Nephron (organoid): ENCODE measurements around the gene SRP19.

ENCODE experiments used
- H3K27ac Mint-ChIP-seq, 3 experiments: 2 replicates each; pipeline ENCODE4 v1.8.0; 2020; ENCODE audit warnings: mixed read lengths in 3 of 3, mild to moderate bottlenecking in 2 of 3, moderate library complexity in 1 of 3
- H3K27me3 Mint-ChIP-seq: 2 replicates; pipeline ENCODE4 v1.8.0; 2021; ENCODE audit warnings: low read depth, mild to moderate bottlenecking, moderate library complexity, mixed read lengths
- H3K36me3 Mint-ChIP-seq: 2 replicates; pipeline ENCODE4 v1.8.0; 2020; ENCODE audit warnings: low read depth, mixed read lengths
- H3K4me1 Mint-ChIP-seq: 2 replicates; pipeline ENCODE4 v1.8.0; 2020; ENCODE audit warnings: mixed read lengths
- H3K4me3 Mint-ChIP-seq, 3 experiments: 2 replicates each; pipeline ENCODE4 v1.8.0; 2020; ENCODE audit warnings: mild to moderate bottlenecking in 3 of 3, mixed read lengths in 3 of 3, moderate library complexity in 2 of 3
- H3K9me3 Mint-ChIP-seq: 2 replicates; pipeline ENCODE4 v1.8.0; 2020; ENCODE audit warnings: mixed read lengths
- CTCF ChIP-seq, 3 experiments: fragments of 200-600 bp; sonication (generic); IDR thresholded peaks; one replicate each; pipeline ENCODE4 v1.5.0; 2021; ENCODE audit warnings: antibody characterized with exemption in 3 of 3; ENCODE audit not compliant: unreplicated experiment in 3 of 3

The SRP19 gene

GRCh38 chr5:112870966-112871365 is 9.9 kb downstream of the SRP19 start:
- no peak overlapping the region for H3K27ac Mint-ChIP-seq
- no peaks in the 10 kb centered on the region for H3K9me3 Mint-ChIP-seq
- no peaks in the 10 kb centered on the region for H3K27me3 Mint-ChIP-seq

GRCh38 chr5:112876362-112876761 is 15.3 kb downstream of the SRP19 start:
- no peak for TF ChIP-seq CTCF (IDR thresholded peaks at IDR 0.05; ENCODE audit: unreplicated experiment in 3 of 3)
- H3K4me1 Mint-ChIP-seq, result no peaks in the 10 kb centered on the region
- H3K4me3 Mint-ChIP-seq, result no peak overlapping the region
- H3K36me3 Mint-ChIP-seq, result peaks cover 36% of the 10 kb centered on the region
- no peak overlapping the region for H3K27ac Mint-ChIP-seq
- no peaks in the 10 kb centered on the region for H3K9me3 Mint-ChIP-seq
- H3K27me3 Mint-ChIP-seq, result no peaks in the 10 kb centered on the region

More at GRCh38 chr5:112870966-112871365, 9.9 kb downstream of the SRP19 start:
- peaks cover 50% of the 10 kb centered on the region for H3K36me3 Mint-ChIP-seq
- H3K4me1 Mint-ChIP-seq, result no peaks in the 10 kb centered on the region
- TF ChIP-seq CTCF (IDR thresholded peaks at IDR 0.05; ENCODE audit: unreplicated experiment in 3 of 3), result no peak
- H3K4me3 Mint-ChIP-seq, result no peak overlapping the region

- no peaks in the 10 kb centered on the region for H3K4me1 Mint-ChIP-seq
- no peaks in the 10 kb centered on the region for H3K27me3 Mint-ChIP-seq
- TF ChIP-seq CTCF (IDR thresholded peaks at IDR 0.05; ENCODE audit: unreplicated experiment in 3 of 3), result no peak
- H3K9me3 Mint-ChIP-seq, result no peaks in the 10 kb centered on the region
- H3K4me3 Mint-ChIP-seq, result no peak overlapping the region
- peaks cover 33% of the 10 kb centered on the region for H3K36me3 Mint-ChIP-seq
- no peak overlapping the region for H3K27ac Mint-ChIP-seq
These were observed 17.0 kb downstream of the SRP19 start for GRCh38 chr5:112878101-112878500.

- H3K4me1 Mint-ChIP-seq, result no peaks in the 10 kb centered on the region
- TF ChIP-seq CTCF (IDR thresholded peaks at IDR 0.05; ENCODE audit: unreplicated experiment in 3 of 3), result no peak
- no peaks in the 10 kb centered on the region for H3K27me3 Mint-ChIP-seq
- H3K36me3 Mint-ChIP-seq, result peaks cover 33% of the 10 kb centered on the region
- no peak overlapping the region for H3K4me3 Mint-ChIP-seq
- H3K9me3 Mint-ChIP-seq, result no peaks in the 10 kb centered on the region
- H3K27ac Mint-ChIP-seq, result no peak overlapping the region
These were observed 17.7 kb downstream of the SRP19 start for GRCh38 chr5:112878760-112879159.

- Mint-ChIP-seq H3K9me3 (no peaks in the 10 kb centered on the region), H3K27me3 (no peaks in the 10 kb centered on the region), H3K36me3 (peaks cover 34% of the 10 kb centered on the region), H3K4me3 (no peak overlapping the region), H3K4me1 (no peaks in the 10 kb centered on the region), H3K27ac (no peak overlapping the region)
- TF ChIP-seq CTCF (IDR thresholded peaks at IDR 0.05; ENCODE audit: unreplicated experiment in 3 of 3), result no peak
These were observed 19.3 kb downstream of the SRP19 start for GRCh38 chr5:112880219-112880964.

- TF ChIP-seq CTCF (IDR thresholded peaks at IDR 0.05; ENCODE audit: unreplicated experiment in 3 of 3), result no peak
- peaks cover 37% of the 10 kb centered on the region for H3K36me3 Mint-ChIP-seq
- no peaks in the 10 kb centered on the region for H3K27me3 Mint-ChIP-seq
- H3K4me1 Mint-ChIP-seq, result no peaks in the 10 kb centered on the region
- no peak overlapping the region for H3K27ac Mint-ChIP-seq
- no peaks in the 10 kb centered on the region for H3K9me3 Mint-ChIP-seq
- no peak overlapping the region for H3K4me3 Mint-ChIP-seq
These were observed 22.1 kb downstream of the SRP19 start for GRCh38 chr5:112883192-112883591.
